HUDEP-2 (cell line): ENCODE results near the gene PCYT1B.

Experiments used
- DNase-seq, 76 experiments: peaks; one replicate each; lab custom pipeline; 2025; ENCODE audit not compliant: unreplicated experiment in 76 of 76; lab: John Stamatoyannopoulos, UW

PCYT1B gene

GRCh38 chrX:24536551-24536950 lies 110.6 kb downstream of the PCYT1B start:
- DNase-seq, result no peak

- DNase-seq, result no peak
Observed at GRCh38 chrX:24528605-24529004, 118.5 kb downstream of the PCYT1B start.

- no peak for DNase-seq
Observed at GRCh38 chrX:24526616-24527015, 120.5 kb downstream of the PCYT1B start.

- DNase-seq, result no peak
Observed at GRCh38 chrX:24525455-24525854, 121.7 kb downstream of the PCYT1B start.

GRCh38 chrX:24520472-24520871 lies 126.7 kb downstream of the PCYT1B start:
- no peak for DNase-seq

DNA sequence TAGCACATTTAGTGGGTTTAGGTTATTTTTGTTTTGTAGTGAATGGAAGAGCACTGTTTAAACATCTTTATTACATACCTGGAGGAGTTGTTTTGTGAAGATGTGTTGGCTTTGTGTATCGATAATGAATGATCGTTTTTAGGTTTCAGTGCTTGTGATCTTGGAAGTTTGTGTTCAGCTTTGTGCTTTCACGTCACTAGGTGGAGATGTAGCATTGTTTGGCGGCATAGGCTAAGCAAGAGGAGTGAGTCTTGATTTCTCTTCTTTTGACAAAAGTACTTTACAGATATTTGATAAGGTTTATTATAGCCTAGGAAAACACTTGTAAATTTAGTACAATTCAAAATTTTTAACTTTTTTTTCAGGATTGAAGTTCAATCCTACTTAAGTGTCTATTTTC lies 131.7 kb downstream of the PCYT1B start:
- DNase-seq, result peak in 2 of 76 experiments; percentile 0 to 1

GRCh38 chrX:24513416-24513815 lies 133.7 kb downstream of the PCYT1B start:
- no peak for DNase-seq

DNA sequence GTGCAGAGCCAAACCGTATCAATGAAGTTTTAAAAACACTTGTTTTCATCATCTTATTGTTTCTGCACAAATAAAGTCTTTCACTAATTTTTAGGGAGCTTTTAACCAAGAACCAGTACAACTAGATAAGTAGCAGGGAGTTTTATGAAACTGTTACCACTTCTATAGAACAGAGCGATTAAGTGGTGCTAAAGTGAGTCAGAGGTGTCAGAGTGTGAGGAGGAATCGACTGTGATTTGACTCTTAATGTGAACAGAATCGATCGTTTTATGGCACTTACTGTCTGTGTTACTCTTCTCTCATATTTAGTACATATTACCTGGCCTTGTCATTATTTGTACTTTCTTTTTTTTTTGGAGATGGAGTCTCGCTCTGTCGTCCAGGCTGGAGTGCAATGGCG lies 138.8 kb downstream of the PCYT1B start:
- DNase-seq, result no peak
